Iris pigment epithelial cell (primary cell): ENCODE data around the gene MRPL14.
A peak's percentile ranks its signal among the peaks of the same experiment; 100 is the strongest.

Experiments
- DNase-seq: peaks from one replicate; pipeline ENCODE4 v3.0.0-alpha.2; 2011; ENCODE audit warnings: low read depth

Gene MRPL14

DNA sequence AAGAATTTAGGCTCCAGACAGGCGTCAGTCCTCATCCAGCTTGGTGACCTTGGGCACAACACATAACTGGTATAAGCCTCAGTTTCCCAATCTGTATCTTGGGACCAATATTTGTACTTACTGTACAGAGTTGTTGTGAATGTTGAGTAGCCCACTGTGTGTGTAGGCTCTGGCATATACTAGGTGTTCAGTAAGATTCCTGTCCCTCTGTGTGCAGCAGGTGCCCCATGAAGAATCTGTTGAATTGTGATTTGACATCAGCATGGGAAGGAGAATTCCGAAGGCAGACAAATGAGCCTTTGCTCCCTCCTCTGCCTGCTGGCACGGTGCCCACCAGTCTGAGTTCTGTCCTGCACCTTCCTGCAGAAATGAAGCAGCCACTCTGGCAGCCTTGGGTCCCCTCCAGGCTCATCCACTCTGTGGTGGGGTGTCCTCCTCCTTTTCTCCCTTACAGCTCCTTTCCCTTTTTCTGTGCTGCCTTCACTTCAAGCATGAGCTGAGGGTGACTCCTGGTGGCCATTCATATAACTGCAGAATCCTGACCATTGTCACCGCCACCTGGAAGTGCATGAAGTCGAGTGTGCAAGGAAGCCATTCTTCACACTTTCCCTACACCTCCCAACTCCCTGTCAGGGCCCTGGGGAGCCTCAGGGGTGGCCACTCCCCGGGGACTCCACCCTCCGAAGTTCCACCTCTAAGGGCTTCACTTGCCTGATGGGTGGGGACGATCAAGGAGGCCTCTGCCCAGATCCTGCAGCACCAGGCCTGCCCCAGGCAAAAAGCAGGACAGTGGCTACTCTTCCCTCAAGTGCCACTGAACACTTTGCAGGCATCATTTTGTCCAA is 48.2 kb downstream of the MRPL14 start:
- DNase-seq: no peak

DNA sequence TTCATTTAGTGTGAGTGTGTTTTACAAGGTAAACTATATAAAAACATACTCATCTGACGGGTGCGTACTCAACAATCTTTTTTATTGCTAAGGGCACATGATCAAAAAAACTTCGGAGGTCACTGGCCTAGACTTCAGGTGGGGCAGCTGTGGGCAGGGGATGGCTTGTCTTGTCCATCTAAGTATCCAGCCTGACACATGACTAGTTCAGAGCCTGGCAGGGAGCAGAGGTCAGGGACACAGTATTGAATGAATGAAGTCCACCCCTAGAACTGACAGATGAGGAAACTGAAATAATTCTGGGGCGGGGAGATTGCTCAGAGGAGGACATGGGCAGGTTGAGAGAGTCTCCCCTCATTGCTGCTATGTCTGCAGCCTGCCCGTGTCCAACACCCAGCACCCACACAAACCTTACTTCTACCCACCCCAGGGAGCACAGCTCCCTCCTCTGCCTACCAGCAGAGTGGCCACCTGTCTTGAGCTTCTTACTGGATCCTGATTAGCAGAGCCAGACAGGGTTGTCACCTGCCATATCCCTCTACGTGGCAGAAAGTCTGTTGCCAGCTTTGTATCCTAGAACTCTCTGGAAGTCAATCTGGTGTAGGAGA is 48.9 kb downstream of the MRPL14 start:
- no peak for DNase-seq

DNA sequence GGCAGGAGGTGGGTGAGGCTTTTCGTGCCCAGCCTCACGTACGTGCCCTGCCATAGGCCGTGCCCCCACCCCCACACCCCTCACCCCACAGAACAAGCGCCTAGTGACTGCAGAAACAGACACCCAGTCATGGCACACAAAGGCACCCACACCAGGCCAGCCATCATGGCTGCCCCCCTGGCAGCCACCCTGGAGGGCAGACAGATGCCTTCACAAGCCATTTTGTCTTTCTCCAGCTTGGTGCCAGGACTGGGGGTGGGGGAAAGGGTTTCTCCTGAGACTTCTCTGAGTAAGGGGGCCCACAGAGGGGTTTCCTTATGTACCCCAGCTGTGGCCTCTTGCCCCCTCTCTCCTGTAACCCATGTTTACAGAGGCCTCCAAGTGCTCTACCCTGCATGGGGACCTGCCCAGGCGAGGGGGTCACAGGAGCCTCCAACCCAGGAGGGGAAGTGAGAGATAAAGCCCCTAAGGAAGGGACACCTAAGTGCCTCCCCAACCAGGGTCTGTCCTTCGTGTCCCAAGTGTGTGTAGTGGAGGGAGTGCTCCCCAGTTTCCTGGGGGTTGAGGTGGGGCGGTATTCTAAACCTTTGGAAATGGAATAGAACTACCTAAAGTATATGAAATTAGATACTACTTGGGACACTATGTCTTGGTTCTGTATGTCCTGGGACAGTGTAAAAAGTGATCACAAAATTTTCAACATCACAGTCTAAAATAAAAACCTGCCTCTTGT is 49.9 kb downstream of the MRPL14 start:
- no peak for DNase-seq

- DNase-seq: no peak
Observed at GRCh38 chr6:44076356-44077213, 50.7 kb downstream of the MRPL14 start.

GRCh38 chr6:44075647-44076355 is 51.5 kb downstream of the MRPL14 start:
- DNase-seq: no peak

- no peak for DNase-seq
Observed at GRCh38 chr6:44074813-44075646, 52.2 kb downstream of the MRPL14 start.

DNA sequence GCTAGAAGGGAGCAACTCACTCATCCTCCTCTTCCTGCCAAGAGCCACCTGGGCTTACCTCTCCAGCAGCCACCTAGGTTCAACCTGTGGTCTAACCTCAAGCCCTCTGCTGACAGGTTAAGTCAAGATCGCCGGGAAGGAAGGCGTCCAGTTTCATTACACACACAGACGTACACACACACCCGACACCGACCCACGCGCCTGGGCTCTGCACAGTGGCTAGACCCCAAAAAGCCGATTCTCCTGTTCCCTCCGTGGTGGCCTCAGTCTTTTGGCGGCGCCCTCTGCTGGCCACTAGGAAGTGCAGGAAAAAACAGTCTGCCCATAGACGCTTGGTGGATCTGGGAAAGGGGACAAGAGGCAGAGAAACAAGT is 52.8 kb downstream of the MRPL14 start:
- peak; percentile 69 for DNase-seq

- DNase-seq: no peak
Observed at GRCh38 chr6:44073612-44074438, 53.4 kb downstream of the MRPL14 start.

GRCh38 chr6:44072959-44073611 is 54.2 kb downstream of the MRPL14 start:
- peak; percentile 80 for DNase-seq

DNA sequence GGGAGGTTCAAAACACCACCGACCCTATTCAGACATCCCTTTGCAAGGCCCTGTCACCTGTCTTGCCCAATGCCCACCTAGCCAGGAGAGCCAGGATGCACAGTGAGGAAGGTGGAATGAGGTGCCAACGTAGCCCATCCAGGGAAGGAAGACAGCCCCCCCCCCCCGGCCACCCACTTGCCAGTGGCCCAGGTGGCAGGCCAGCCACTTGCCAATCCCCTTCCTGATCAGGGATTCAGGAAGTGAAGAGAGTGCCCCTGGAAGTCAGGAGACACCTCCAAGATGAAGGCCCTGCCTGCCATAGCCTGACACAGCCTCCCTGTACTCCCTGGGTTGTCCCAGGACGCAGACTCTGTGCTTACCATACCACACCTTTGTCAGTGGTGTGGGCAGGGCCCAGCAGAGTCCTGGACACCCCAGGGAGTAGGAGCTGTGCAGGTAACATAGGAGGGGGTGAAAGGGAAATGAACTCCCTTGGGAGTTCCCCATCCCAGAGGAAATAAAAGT is 54.7 kb downstream of the MRPL14 start:
- DNase-seq: no peak

- DNase-seq: peak; percentile 93
Observed at GRCh38 chr6:44071670-44072451, 55.4 kb downstream of the MRPL14 start.

DNA sequence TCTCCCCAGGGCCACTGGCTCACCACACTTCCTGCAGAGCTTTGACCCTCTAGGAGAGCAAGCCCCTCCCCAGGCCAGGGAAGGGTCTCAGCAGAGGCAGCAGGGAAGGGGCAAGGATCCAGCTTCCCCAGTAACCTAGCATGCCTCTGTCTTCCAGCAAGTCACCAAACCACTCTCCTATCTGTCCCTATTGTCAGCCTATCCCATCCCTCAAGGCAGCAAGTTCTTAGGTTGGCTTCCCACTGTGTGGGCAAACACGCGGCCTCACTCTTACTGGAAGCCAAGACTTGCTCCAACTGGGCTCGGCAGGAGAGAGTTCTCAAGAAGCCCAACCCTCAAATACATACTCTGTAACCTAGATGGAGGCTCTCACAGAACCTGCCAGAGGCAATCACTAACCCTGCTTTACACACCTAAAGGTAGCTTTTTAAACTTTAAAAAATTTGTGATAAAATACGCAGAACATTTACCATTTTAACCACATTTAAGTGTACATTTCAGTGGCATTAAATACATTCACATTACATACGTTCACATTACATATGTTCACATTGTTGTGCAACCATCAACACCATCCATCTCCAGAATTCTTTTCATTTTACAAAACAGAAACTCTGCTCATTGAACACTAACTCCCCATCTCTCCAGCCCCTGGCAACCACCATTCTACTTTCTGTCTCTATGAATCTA is 58.5 kb downstream of the MRPL14 start:
- no peak for DNase-seq

- no peak for DNase-seq
Observed at GRCh38 chr6:44067173-44068139, 59.8 kb downstream of the MRPL14 start.

DNA sequence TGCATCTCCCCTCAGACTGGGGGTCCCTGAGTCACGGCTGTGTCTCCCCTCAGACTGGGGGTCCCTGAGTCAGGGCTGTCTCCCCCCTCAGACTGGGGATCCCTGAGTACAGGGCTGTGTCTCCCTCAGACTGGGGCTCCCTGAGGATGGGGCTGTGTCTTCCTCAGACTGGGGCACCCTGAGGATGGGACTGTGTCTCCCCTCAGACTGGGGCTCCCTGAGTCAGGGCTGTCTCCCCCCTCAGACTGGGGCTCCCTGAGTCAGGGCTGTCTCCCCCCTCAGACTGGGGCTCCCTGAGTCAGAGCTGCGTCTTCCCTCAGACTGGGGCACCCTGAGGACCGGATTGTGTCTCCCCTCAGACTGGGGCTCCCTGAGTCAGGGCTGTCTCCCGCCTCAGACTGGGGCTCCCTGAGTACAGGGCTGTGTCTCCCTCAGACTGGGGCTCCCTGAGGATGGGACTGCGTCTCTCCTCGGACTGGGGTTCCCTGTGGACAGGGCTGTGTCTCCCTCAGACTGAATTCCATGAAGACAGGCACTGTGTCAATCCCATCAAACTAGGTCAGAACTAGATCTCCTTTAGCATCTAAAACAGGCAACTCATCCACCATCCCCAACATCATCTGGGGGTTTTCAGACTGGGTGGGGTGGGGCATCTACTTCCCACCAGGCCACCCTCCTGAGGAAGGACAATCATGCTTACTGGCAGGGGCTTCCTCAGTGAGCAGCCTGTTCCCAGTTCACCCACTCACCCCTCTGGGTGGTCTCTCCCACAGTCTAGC is 60.7 kb downstream of the MRPL14 start:
- no peak for DNase-seq

GRCh38 chr6:44065443-44066140 is 61.7 kb downstream of the MRPL14 start:
- no peak for DNase-seq
